GOT3 (cell line): Measurements from ENCODE around the gene MAMDC2.

ENCODE experiments used
- DNase-seq: peaks from one replicate; lab custom pipeline; 2025; ENCODE audit warnings: mixed read lengths; lab: John Stamatoyannopoulos, UW

MAMDC2 gene

GRCh38 chr9:70134360-70134759 lies 90.7 kb downstream of the MAMDC2 start:
- DNase-seq: no peak

- DNase-seq: no peak
Measured at GRCh38 chr9:70135176-70135575, 91.5 kb downstream of the MAMDC2 start.

- DNase-seq: no peak
Measured at GRCh38 chr9:70136632-70137031, 93.0 kb downstream of the MAMDC2 start.

GRCh38 chr9:70137577-70137976 lies 93.9 kb downstream of the MAMDC2 start:
- DNase-seq: no peak

- DNase-seq: no peak
Measured at GRCh38 chr9:70142101-70142500, 98.5 kb downstream of the MAMDC2 start.

GRCh38 chr9:70143394-70144130 lies 99.9 kb downstream of the MAMDC2 start:
- no peak for DNase-seq

GRCh38 chr9:70144131-70144503 lies 100.5 kb downstream of the MAMDC2 start:
- no peak for DNase-seq

GRCh38 chr9:70145981-70146380 lies 102.3 kb downstream of the MAMDC2 start:
- DNase-seq: no peak

GRCh38 chr9:70147196-70147595 lies 103.5 kb downstream of the MAMDC2 start:
- no peak for DNase-seq

GRCh38 chr9:70147651-70148050 lies 104.0 kb downstream of the MAMDC2 start:
- no peak for DNase-seq

GRCh38 chr9:70152350-70152749 lies 108.7 kb downstream of the MAMDC2 start:
- DNase-seq: no peak

GRCh38 chr9:70156729-70157128 lies 113.1 kb downstream of the MAMDC2 start:
- no peak for DNase-seq

GRCh38 chr9:70159630-70160029 lies 116.0 kb downstream of the MAMDC2 start:
- DNase-seq: no peak

GRCh38 chr9:70160686-70161600 lies 117.3 kb downstream of the MAMDC2 start:
- DNase-seq: no peak

GRCh38 chr9:70165006-70165602 lies 121.5 kb downstream of the MAMDC2 start:
- DNase-seq: no peak

GRCh38 chr9:70168521-70168920 lies 124.9 kb downstream of the MAMDC2 start:
- DNase-seq: no peak

GRCh38 chr9:70169222-70169621 lies 125.6 kb downstream of the MAMDC2 start:
- no peak for DNase-seq

GRCh38 chr9:70170151-70170790 lies 126.6 kb downstream of the MAMDC2 start:
- no peak for DNase-seq

- no peak for DNase-seq
Measured at GRCh38 chr9:70172532-70172931, 128.9 kb downstream of the MAMDC2 start.

- DNase-seq: no peak
Measured at GRCh38 chr9:70177121-70177520, 133.5 kb downstream of the MAMDC2 start.

GRCh38 chr9:70192707-70193106 lies 149.1 kb downstream of the MAMDC2 start:
- no peak for DNase-seq

- DNase-seq: no peak
Measured at GRCh38 chr9:70195456-70195855, 151.8 kb downstream of the MAMDC2 start.
